OCI-LY3 (cell line): Measurements from ENCODE around the gene CD200.

Experiments used
- CTCF ChIP-seq: fragments of 200-600, 300-600 bp; sonication (generic); IDR thresholded peaks from 2 replicates; pipeline ENCODE4 v1.5.1; 2014; ENCODE audit warnings: antibody characterized with exemption, low read length, low read depth
- EZH2phosphoT487 ChIP-seq: fragments of 200-600 bp; shearing (Covaris generic); IDR thresholded peaks from 2 replicates; pipeline ENCODE4 v1.6.1; 2018; ENCODE audit warnings: antibody characterized with exemption, mixed run types, low read depth

- TF ChIP-seq CTCF: no peak
- TF ChIP-seq EZH2phosphoT487: no peak
Observed at GRCh38 chr3:112348943-112349342, 16.0 kb downstream of the CD200 start.
